Naive thymus-derived CD4-positive, alpha-beta T cell (primary cell): ENCODE measurements around the gene SERTM2. TPM values are rescaled to one million over a fixed set of nuclear protein-coding genes. Genes with fewer than 3 reads are reported as not detected.

Experiments used
- ATAC-seq: fragments of 150-1000 bp; cut with Tn5 transposase; 2 replicates; pipeline ENCODE4 v1.10.0; 2021; ENCODE audit warnings: mild to moderate bottlenecking, moderate library complexity
- CTCF ChIA-PET: fragments of 350-600 bp; sonication (Branson Sonifier 250); formaldehyde crosslinking; loops from one replicate; lab custom pipeline; 2021; ENCODE audit warnings: antibody characterized with exemption; lab: Charles Lee
- POLR2A ChIA-PET: fragments of 350-600 bp; sonication (Branson Sonifier 250); formaldehyde crosslinking; loops from one replicate; lab custom pipeline; 2021; ENCODE audit warnings: antibody characterized with exemption, inconsistent platforms; lab: Charles Lee
- DNase-seq, 9 donors: peaks; one replicate each; pipeline versions ENCODE4 v3.0.0 to v3.0.0-alpha.2; 2020 to 2022; ENCODE audit warnings: mixed read lengths in 1 of 9
- H3K27ac ChIP-seq: one replicate; pipeline ENCODE4 v1.7.0; 2013; ENCODE audit warnings: mild to moderate bottlenecking, low read depth, low read length, moderate library complexity
- H3K27me3 ChIP-seq, 2 donors: one replicate each; pipeline ENCODE4 v1.7.0; 2013; ENCODE audit warnings: low read length in 2 of 2, mild to moderate bottlenecking in 2 of 2, moderate library complexity in 2 of 2; ENCODE audit not compliant: control insufficient read depth in 2 of 2, insufficient read depth in 2 of 2
- H3K36me3 ChIP-seq, 3 experiments: 1 replicate in 2 of 3; 2 replicates in 1 of 3; pipeline ENCODE4 v1.7.0; 2013; ENCODE audit warnings: low read length in 3 of 3, mild to moderate bottlenecking in 3 of 3, moderate library complexity in 1 of 3; ENCODE audit not compliant: insufficient read depth in 3 of 3, control insufficient read depth in 2 of 3
- H3K4me1 ChIP-seq, 2 donors: one replicate each; pipeline ENCODE4 v1.7.0; 2013; ENCODE audit warnings: low read length in 2 of 2, mild to moderate bottlenecking in 2 of 2, moderate library complexity in 1 of 2; ENCODE audit not compliant: control insufficient read depth in 2 of 2, insufficient read depth in 2 of 2
- H3K4me3 ChIP-seq: 2 replicates; pipeline ENCODE4 v1.7.0; 2013; ENCODE audit warnings: mild to moderate bottlenecking, low read length
- H3K9me3 ChIP-seq, 3 experiments: 1 replicate in 2 of 3; 2 replicates in 1 of 3; pipeline ENCODE4 v1.7.0; 2013; ENCODE audit warnings: low read length in 3 of 3; ENCODE audit not compliant: control insufficient read depth in 2 of 3
- H3K27ac Mint-ChIP-seq, 9 donors: one replicate each; pipeline ENCODE4 v1.8.0; 2020 to 2022; ENCODE audit warnings: mixed read lengths in 9 of 9, mild to moderate bottlenecking in 8 of 9, moderate library complexity in 5 of 9, inconsistent platforms in 2 of 9
- H3K27me3 Mint-ChIP-seq, 5 donors: one replicate each; pipeline ENCODE4 v1.8.0; 2021 to 2022; ENCODE audit warnings: mixed read lengths in 5 of 5, mild to moderate bottlenecking in 1 of 5
- H3K36me3 Mint-ChIP-seq, 5 donors: one replicate each; pipeline ENCODE4 v1.8.0; 2020 to 2022; ENCODE audit warnings: mixed read lengths in 5 of 5, mild to moderate bottlenecking in 3 of 5, inconsistent platforms in 1 of 5
- H3K4me1 Mint-ChIP-seq, 7 donors: one replicate each; pipeline ENCODE4 v1.8.0; 2020 to 2022; ENCODE audit warnings: mixed read lengths in 7 of 7, mild to moderate bottlenecking in 3 of 7, inconsistent platforms in 1 of 7
- H3K4me3 Mint-ChIP-seq, 10 donors: one replicate each; pipeline ENCODE4 v1.8.0; 2020 to 2022; ENCODE audit warnings: mild to moderate bottlenecking in 10 of 10, mixed read lengths in 10 of 10, moderate library complexity in 6 of 10, inconsistent platforms in 2 of 10
- H3K9me3 Mint-ChIP-seq, 11 donors: one replicate each; pipeline ENCODE4 v1.8.0; 2020 to 2022; ENCODE audit warnings: mixed read lengths in 11 of 11, mild to moderate bottlenecking in 4 of 11, inconsistent platforms in 1 of 11, moderate library complexity in 1 of 11
- intact Hi-C, 2 donors: fragments of 100-400 bp; cut with micrococcal nuclease; formaldehyde crosslinking; loops; one replicate each; pipeline ENCODE4 v1.15.1; 2023
- polyA plus RNA-seq, 2 donors: library from polyadenylated mRNA; unstranded; fragments of 300-500 nt; fragmentation: Illumina TruSeq; gene quantifications; one replicate each; pipeline ENCODE4 v1.2.3, GENCODE V29; 2021
- total RNA-seq, 6 experiments: library from RNA in 5 of 6; stranded (reverse) in 5 of 6; gene quantifications; 1 replicate in 5 of 6; 2 replicates in 1 of 6; pipeline ENCODE4 v1.2.3 and lab custom pipeline; 2021 to 2026

Gene SERTM2
- total and polyA plus RNA-seq, 7 experiments from 2014 or later, result not detected

- Mint-ChIP-seq H3K27me3 (peaks cover 0 to 7% (median 2%) of the 10 kb centered on the region in 5 donors), H3K4me1 (peaks cover 0 to 1% (median 0%) of the 10 kb centered on the region in 7 donors), H3K27ac (no peak overlapping the region), H3K4me3 (no peak overlapping the region), H3K36me3 (no peaks in the 10 kb centered on the region), H3K9me3 (peaks cover 0 to 3% (median 0%) of the 10 kb centered on the region in 11 donors)
- ChIA-PET CTCF (no interaction called here), POLR2A (no interaction called here)
- Histone ChIP-seq H3K4me1 (no peaks in the 10 kb centered on the region), H3K27ac (no peak overlapping the region), H3K27me3 (no peaks in the 10 kb centered on the region), H3K36me3 (no peaks in the 10 kb centered on the region), H3K9me3 (no peaks in the 10 kb centered on the region), H3K4me3 (no peak overlapping the region)
- no peak for DNase-seq
- ATAC-seq, result no peak
- intact Hi-C loops, result no loop called here
These were observed 3.5 kb upstream of the SERTM2 start for GRCh38 chrX:111507933-111508332.

DNA sequence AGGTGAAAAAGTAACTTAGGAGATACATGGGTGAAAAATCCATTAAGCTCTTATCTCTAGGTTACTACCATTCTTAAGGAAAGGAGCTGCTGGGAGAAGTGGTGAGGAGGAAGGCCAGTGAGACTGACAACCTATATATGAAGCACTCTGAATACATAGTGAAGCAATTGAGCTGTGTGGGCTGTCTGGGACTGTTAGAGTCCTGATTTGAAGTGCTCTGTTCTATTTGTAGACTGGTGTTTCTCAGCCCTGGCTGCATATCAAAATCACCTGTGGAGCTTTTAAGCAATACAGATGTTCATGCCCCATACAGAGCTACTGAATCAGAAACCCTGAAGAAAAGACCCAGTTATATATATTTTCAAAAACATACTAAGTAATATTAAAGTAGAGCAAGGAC, 3.9 kb downstream of the SERTM2 start:
- POLR2A ChIA-PET, result no interaction called here

DNA sequence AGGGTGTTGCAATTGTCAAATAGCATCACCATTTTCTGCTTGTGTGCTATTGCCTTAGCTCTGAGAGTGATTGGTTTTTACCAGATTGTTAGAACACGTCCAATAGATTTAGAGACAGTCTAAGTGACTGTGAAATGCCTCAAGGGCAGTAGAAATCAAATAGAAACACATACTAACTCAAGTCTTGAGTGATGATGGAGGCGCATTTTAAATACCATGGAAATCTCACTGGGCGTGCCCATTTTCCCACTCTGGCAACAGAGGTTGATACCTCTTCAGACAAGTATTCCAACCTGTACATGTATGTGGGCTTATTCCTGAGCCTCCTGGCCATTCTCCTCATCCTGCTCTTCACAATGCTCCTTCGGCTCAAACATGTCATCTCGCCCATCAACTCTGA, 7.2 kb downstream of the SERTM2 start:
- POLR2A ChIA-PET, result no interaction called here
- no peaks in the 10 kb centered on the region for H3K9me3 Mint-ChIP-seq

More for the DNA sequence above, 3.9 kb downstream of the SERTM2 start:
- Mint-ChIP-seq H3K4me3 (no peak overlapping the region), H3K27ac (no peak overlapping the region), H3K36me3 (no peaks in the 10 kb centered on the region), H3K27me3 (peaks cover 0 to 12% (median 5%) of the 10 kb centered on the region in 5 donors), H3K9me3 (no peaks in the 10 kb centered on the region), H3K4me1 (no peaks in the 10 kb centered on the region)
- Histone ChIP-seq H3K9me3 (no peaks in the 10 kb centered on the region), H3K4me3 (no peak overlapping the region), H3K27ac (no peak overlapping the region), H3K4me1 (no peaks in the 10 kb centered on the region), H3K27me3 (no peaks in the 10 kb centered on the region), H3K36me3 (no peaks in the 10 kb centered on the region)
- DNase-seq (no peak), ATAC-seq (no peak)
- intact Hi-C loops, result no loop called here
- CTCF ChIA-PET, result no interaction called here

GRCh38 chrX:111519215-111519614, 7.8 kb downstream of the SERTM2 start:
- no peak for DNase-seq
- Mint-ChIP-seq H3K27me3 (peaks cover 0 to 6% (median 4%) of the 10 kb centered on the region in 5 donors), H3K27ac (no peak overlapping the region), H3K4me3 (no peak overlapping the region), H3K9me3 (no peaks in the 10 kb centered on the region), H3K4me1 (no peaks in the 10 kb centered on the region), H3K36me3 (no peaks in the 10 kb centered on the region)
- no peaks in the 10 kb centered on the region for H3K9me3 ChIP-seq
- ATAC-seq, result no peak
- ChIA-PET CTCF (no interaction called here), POLR2A (no interaction called here)
- H3K4me3 ChIP-seq, result no peak overlapping the region
- no peaks in the 10 kb centered on the region for H3K4me1 ChIP-seq
- H3K27me3 ChIP-seq, result no peaks in the 10 kb centered on the region
- H3K36me3 ChIP-seq, result no peaks in the 10 kb centered on the region
- intact Hi-C loops, result no loop called here
- no peak overlapping the region for H3K27ac ChIP-seq

More for the DNA sequence above, 7.2 kb downstream of the SERTM2 start:
- Histone ChIP-seq H3K9me3 (no peaks in the 10 kb centered on the region), H3K4me3 (no peak overlapping the region), H3K36me3 (no peaks in the 10 kb centered on the region), H3K4me1 (no peaks in the 10 kb centered on the region), H3K27ac (no peak overlapping the region), H3K27me3 (no peaks in the 10 kb centered on the region)
- H3K4me1 Mint-ChIP-seq, result no peaks in the 10 kb centered on the region
- intact Hi-C loops, result no loop called here
- peaks cover 0 to 7% (median 5%) of the 10 kb centered on the region in 5 donors for H3K27me3 Mint-ChIP-seq
- no peaks in the 10 kb centered on the region for H3K36me3 Mint-ChIP-seq
- no peak overlapping the region for H3K27ac Mint-ChIP-seq
- no peak overlapping the region for H3K4me3 Mint-ChIP-seq
- ATAC-seq (no peak), DNase-seq (no peak)
- CTCF ChIA-PET, result no interaction called here

GRCh38 chrX:111520506-111520905, 9.1 kb downstream of the SERTM2 start:
- no peaks in the 10 kb centered on the region for H3K4me1 ChIP-seq
- no peak overlapping the region for H3K27ac ChIP-seq
- Mint-ChIP-seq H3K9me3 (no peaks in the 10 kb centered on the region), H3K36me3 (no peaks in the 10 kb centered on the region), H3K27me3 (peaks cover 0 to 10% (median 3%) of the 10 kb centered on the region in 5 donors), H3K27ac (no peak overlapping the region), H3K4me1 (no peaks in the 10 kb centered on the region), H3K4me3 (no peak overlapping the region)
- no peaks in the 10 kb centered on the region for H3K9me3 ChIP-seq
- CTCF ChIA-PET, result no interaction called here
- H3K27me3 ChIP-seq, result no peaks in the 10 kb centered on the region
- no peak for ATAC-seq
- no peak for DNase-seq
- no peak overlapping the region for H3K4me3 ChIP-seq
- no peaks in the 10 kb centered on the region for H3K36me3 ChIP-seq
- intact Hi-C loops, result no loop called here
- POLR2A ChIA-PET, result no interaction called here

DNA sequence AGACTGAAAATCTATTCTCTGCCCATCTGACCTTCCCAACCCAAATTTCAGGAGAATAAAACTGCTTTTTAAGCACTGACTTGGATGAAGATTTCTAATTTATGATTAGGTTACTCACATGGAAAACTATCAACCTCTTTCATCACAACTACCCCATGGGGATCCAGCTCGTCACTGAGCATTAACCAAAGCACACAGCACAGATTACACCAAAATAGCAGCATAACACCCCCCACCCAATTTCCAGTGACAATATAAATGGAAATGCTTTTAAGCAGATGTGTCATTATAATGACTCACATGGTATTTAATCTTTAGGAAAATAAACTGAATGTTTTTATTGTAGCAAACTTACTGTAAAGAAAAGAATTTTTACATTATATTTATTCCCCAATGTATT, 9.7 kb downstream of the SERTM2 start:
- no peak overlapping the region for H3K4me3 Mint-ChIP-seq
- POLR2A ChIA-PET, result no interaction called here
- CTCF ChIA-PET, result no interaction called here
- Histone ChIP-seq H3K27ac (no peak overlapping the region), H3K9me3 (no peaks in the 10 kb centered on the region), H3K36me3 (no peaks in the 10 kb centered on the region), H3K4me1 (no peaks in the 10 kb centered on the region), H3K4me3 (no peak overlapping the region), H3K27me3 (no peaks in the 10 kb centered on the region)
- DNase-seq (no peak), ATAC-seq (no peak)
- no peak overlapping the region for H3K27ac Mint-ChIP-seq
- H3K9me3 Mint-ChIP-seq, result no peaks in the 10 kb centered on the region
- H3K27me3 Mint-ChIP-seq, result peaks cover 0 to 10% (median 3%) of the 10 kb centered on the region in 5 donors
- no peaks in the 10 kb centered on the region for H3K4me1 Mint-ChIP-seq
- no peaks in the 10 kb centered on the region for H3K36me3 Mint-ChIP-seq
- intact Hi-C loops, result no loop called here

GRCh38 chrX:111543212-111543741, 31.8 kb downstream of the SERTM2 start:
- no peak overlapping the region for H3K4me3 ChIP-seq
- H3K27ac ChIP-seq, result no peak overlapping the region
- DNase-seq (no peak), ATAC-seq (no peak)
- Mint-ChIP-seq H3K4me1 (no peaks in the 10 kb centered on the region), H3K9me3 (no peaks in the 10 kb centered on the region), H3K4me3 (no peak overlapping the region), H3K36me3 (no peaks in the 10 kb centered on the region), H3K27ac (no peak overlapping the region), H3K27me3 (no peaks in the 10 kb centered on the region)
- CTCF ChIA-PET, result no interaction called here
- H3K27me3 ChIP-seq, result no peaks in the 10 kb centered on the region
- H3K36me3 ChIP-seq, result no peaks in the 10 kb centered on the region
- intact Hi-C loops, result no loop called here
- H3K4me1 ChIP-seq, result no peaks in the 10 kb centered on the region
- POLR2A ChIA-PET, result no interaction called here
- no peaks in the 10 kb centered on the region for H3K9me3 ChIP-seq
